ENCODE data around the gene GEN1. TPM values are rescaled to one million over a fixed set of nuclear protein-coding genes. Genes with fewer than 3 reads are reported as not detected.

Gene GEN1
- total and polyA plus RNA-seq, 8 donors, result 0.58 to 65.2 (median 5.4) TPM

DNA sequence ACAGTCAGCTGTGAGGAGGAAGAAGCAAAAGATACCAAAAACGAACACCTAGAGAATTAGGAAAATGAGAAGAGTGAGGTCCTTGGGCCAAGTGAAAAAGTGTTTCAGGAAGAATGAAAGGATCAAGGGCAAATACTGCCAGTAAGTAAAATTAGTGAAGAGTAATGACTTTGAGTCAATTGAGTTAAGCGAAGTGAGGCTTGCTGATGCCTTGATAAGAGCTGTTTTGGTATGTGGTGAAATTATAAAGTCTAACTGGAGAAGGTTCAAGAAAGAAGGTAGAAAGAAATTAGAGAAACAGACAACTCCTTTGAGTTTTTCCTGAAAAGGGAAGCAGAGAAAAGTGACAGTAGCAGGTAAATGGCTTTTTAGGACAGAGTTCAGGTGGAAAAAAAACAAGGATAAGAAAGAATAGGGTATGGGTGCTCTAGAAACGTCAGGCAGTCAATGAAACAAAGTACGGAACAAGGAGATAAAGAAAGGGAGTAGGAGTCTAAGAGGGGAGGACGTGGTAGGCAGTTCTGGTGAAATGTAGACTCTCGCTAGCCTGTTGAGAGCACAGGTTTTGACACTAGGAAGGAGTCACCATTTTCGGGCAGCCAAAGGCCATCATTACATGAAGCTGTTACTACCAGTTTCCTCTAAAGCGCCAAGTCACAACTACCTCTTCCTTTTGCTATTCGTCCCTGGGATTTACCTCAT, 43.2 kb upstream of the GEN1 start:
- WGBS, 5 donors, result 89 to 96% (median 90%) methylated on average over 9 of the region's 9 CpGs
- Histone ChIP-seq H3K4me3 (no peak overlapping the region), H3K4me1 (no peaks in the 10 kb centered on the region), H3K9me3 (no peaks in the 10 kb centered on the region), H3K27me3 (no peaks in the 10 kb centered on the region), H3K36me3 (peaks cover 9 to 93% (median 84%) of the 10 kb centered on the region in 4 donors), H3K27ac (no peak overlapping the region)
- no peak for DNase-seq
- TF ChIP-seq, protein P1, sequence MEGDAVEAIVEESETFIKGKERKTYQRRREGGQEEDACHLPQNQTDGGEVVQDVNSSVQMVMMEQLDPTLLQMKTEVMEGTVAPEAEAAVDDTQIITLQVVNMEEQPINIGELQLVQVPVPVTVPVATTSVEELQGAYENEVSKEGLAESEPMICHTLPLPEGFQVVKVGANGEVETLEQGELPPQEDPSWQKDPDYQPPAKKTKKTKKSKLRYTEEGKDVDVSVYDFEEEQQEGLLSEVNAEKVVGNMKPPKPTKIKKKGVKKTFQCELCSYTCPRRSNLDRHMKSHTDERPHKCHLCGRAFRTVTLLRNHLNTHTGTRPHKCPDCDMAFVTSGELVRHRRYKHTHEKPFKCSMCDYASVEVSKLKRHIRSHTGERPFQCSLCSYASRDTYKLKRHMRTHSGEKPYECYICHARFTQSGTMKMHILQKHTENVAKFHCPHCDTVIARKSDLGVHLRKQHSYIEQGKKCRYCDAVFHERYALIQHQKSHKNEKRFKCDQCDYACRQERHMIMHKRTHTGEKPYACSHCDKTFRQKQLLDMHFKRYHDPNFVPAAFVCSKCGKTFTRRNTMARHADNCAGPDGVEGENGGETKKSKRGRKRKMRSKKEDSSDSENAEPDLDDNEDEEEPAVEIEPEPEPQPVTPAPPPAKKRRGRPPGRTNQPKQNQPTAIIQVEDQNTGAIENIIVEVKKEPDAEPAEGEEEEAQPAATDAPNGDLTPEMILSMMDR (IDR thresholded peaks at IDR 0.05), result no peak
- TF ChIP-seq EP300 (IDR thresholded peaks at IDR 0.05) (no peak), POLR2AphosphoS5 (IDR thresholded peaks at IDR 0.05) (no peak), POLR2A (IDR thresholded peaks at IDR 0.05) (no peak)
- intact Hi-C loops (cut with DNase I; ENCODE audit: low total_unique reads), result no loop called here

DNA sequence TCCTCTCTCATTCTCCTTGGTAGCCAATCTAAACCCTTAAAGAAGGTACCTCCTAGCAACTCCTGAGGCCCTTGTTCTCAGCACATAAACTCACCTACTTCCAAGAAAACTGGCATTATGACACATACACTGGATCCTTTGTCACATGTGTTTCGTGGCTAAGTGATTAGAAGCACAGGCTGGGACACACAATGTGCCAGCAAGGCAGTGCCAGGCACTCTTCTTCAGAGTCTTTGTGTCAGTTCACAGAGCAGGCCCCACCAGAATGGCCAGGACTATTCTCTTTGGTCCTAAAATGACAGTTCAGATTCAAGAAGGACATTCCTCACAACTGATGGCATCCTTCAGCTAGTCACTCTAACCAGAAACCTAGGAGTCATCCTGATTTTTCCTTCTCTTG, 40.6 kb upstream of the GEN1 start:
- intact Hi-C loops (cut with DNase I; ENCODE audit: low total_unique reads), result no loop called here
- Histone ChIP-seq H3K36me3 (peaks cover 13 to 97% (median 86%) of the 10 kb centered on the region in 4 donors), H3K27ac (no peak overlapping the region), H3K4me1 (no peaks in the 10 kb centered on the region), H3K27me3 (no peaks in the 10 kb centered on the region), H3K4me3 (no peak overlapping the region), H3K9me3 (no peaks in the 10 kb centered on the region)
- 80 to 88% (median 87%) methylated on average over 1 of the region's 1 CpG for WGBS, 5 donors
- TF ChIP-seq EP300 (IDR thresholded peaks at IDR 0.05), result no peak
- TF ChIP-seq POLR2A (IDR thresholded peaks at IDR 0.05), result no peak
- TF ChIP-seq, protein P1 (IDR thresholded peaks at IDR 0.05), result no peak
- TF ChIP-seq POLR2AphosphoS5 (IDR thresholded peaks at IDR 0.05), result no peak
- no peak for DNase-seq

DNA sequence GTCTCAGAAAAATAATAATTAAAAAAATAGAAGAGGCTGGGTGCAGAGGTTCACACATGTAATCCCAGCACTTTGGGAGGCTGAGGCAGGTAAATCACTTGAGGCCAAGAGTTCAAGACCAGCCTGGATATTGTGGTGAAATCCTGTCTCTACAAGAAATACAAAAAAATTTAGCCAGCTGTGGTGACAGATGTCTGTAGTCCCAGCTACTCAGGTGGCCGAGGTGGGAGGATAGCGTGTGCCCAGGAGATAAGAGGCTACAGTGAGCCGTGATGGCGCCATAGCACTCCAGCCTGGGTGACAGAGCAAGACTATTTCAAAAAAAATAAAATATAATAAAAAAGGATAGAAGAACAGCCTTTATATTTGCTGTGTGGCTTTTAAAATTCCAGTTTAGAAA, 36.3 kb upstream of the GEN1 start:
- intact Hi-C loops (cut with DNase I; ENCODE audit: low total_unique reads), result no loop called here
- Histone ChIP-seq H3K27ac (no peak overlapping the region), H3K4me1 (no peaks in the 10 kb centered on the region), H3K4me3 (no peak overlapping the region), H3K27me3 (no peaks in the 10 kb centered on the region), H3K36me3 (peaks cover 13 to 95% (median 84%) of the 10 kb centered on the region in 4 donors), H3K9me3 (no peaks in the 10 kb centered on the region)
- 91 to 96% (median 93%) methylated on average over 4 of the region's 4 CpGs for WGBS, 5 donors
- TF ChIP-seq, protein P1 (IDR thresholded peaks at IDR 0.05), result no peak
- TF ChIP-seq EP300 (IDR thresholded peaks at IDR 0.05) (no peak), POLR2A (IDR thresholded peaks at IDR 0.05) (no peak), POLR2AphosphoS5 (IDR thresholded peaks at IDR 0.05) (no peak)
- no peak for DNase-seq

DNA sequence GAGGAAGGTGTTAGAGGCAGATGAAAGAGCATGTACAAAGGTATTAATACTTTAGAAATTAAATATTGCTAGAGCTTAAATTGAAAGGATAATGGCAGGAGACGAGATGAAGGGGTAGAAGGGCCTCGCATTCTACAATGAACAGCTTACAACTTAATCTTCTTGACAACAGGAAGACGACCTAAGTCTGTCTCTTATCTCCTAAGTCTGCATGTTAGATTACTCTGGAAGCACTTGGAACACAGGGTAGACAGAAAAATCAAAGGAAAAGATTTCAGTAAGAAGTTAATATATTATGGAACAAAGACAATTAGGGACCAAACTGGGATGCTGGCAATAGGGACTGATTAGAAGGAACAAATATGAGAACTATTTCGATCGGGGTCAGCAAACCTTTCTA, 35.2 kb upstream of the GEN1 start:
- Histone ChIP-seq H3K27ac (no peak overlapping the region), H3K36me3 (peaks cover 8 to 94% (median 80%) of the 10 kb centered on the region in 4 donors), H3K4me1 (no peaks in the 10 kb centered on the region), H3K4me3 (no peak overlapping the region), H3K9me3 (no peaks in the 10 kb centered on the region), H3K27me3 (no peaks in the 10 kb centered on the region)
- 73 to 84% (median 83%) methylated on average over 5 of the region's 5 CpGs for WGBS, 5 donors
- no peak for TF ChIP-seq POLR2A (IDR thresholded peaks at IDR 0.05)
- TF ChIP-seq EP300 (IDR thresholded peaks at IDR 0.05), result no peak
- TF ChIP-seq, protein P1 (IDR thresholded peaks at IDR 0.05), result no peak
- TF ChIP-seq POLR2AphosphoS5 (IDR thresholded peaks at IDR 0.05), result no peak
- intact Hi-C loops (cut with DNase I; ENCODE audit: low total_unique reads), result no loop called here
- no peak for DNase-seq
